Transverse colon (tissue), 4 donors: ENCODE data around the gene PRCC.

Source experiments
- POLR2AphosphoS5 ChIP-seq, 3 donors: sonication (generic); formaldehyde crosslinking; IDR thresholded peaks; one replicate each; pipeline ENCODE4 v1.6.1; 2016; ENCODE audit warnings: antibody characterized with exemption in 3 of 3
- TF ChIP-seq, protein P1 (sequence below), 5 experiments: fragments of 200-600 bp in 3 of 5; fragments of 450-650 bp in 2 of 5; sonication (generic) in 3 of 5; IDR thresholded peaks; 1 replicate in 2 of 5; 2 replicates in 3 of 5; pipeline ENCODE4 v1.5.1; 2016 to 2017; ENCODE audit warnings: antibody characterized with exemption in 5 of 5, inconsistent platforms in 3 of 5, mild to moderate bottlenecking in 2 of 5, moderate library complexity in 1 of 5

DNA sequence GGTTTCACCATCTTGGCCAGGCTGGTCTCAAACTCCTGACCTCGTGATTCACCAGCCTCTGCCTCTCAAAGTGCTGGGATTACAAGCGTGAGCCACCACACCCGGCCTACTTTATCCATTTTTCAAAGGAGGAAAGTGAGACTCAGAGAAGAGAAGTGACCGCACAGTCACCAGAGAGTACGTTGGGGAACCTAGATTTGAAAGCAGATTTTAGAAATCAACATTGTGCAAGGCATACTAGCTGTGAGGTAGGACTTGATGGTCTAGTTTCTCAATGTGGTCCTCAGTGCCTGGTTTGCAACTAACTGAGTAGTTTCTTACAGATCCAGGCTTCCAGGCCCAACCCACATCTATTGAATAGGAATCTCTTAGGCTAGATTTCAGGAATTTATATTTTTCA lies 1.7 kb upstream of the PRCC start:
- TF ChIP-seq, protein P1, sequence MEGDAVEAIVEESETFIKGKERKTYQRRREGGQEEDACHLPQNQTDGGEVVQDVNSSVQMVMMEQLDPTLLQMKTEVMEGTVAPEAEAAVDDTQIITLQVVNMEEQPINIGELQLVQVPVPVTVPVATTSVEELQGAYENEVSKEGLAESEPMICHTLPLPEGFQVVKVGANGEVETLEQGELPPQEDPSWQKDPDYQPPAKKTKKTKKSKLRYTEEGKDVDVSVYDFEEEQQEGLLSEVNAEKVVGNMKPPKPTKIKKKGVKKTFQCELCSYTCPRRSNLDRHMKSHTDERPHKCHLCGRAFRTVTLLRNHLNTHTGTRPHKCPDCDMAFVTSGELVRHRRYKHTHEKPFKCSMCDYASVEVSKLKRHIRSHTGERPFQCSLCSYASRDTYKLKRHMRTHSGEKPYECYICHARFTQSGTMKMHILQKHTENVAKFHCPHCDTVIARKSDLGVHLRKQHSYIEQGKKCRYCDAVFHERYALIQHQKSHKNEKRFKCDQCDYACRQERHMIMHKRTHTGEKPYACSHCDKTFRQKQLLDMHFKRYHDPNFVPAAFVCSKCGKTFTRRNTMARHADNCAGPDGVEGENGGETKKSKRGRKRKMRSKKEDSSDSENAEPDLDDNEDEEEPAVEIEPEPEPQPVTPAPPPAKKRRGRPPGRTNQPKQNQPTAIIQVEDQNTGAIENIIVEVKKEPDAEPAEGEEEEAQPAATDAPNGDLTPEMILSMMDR (IDR thresholded peaks at IDR 0.05), result no peak
- no peak for TF ChIP-seq POLR2AphosphoS5 (IDR thresholded peaks at IDR 0.05)
